ENCODE results near the gene ACOX3.

The ACOX3 gene

GRCh38 chr4:8402181-8402597 lies 38.3 kb downstream of the ACOX3 start:
- H3K9me3 ChIP-seq, result no peaks in the 10 kb centered on the region
- peaks cover 17% of the 10 kb centered on the region for H3K36me3 ChIP-seq
- TF ChIP-seq CTCF (IDR thresholded peaks at IDR 0.05), result no peak
- H3K4me3 ChIP-seq (ENCODE audit: low read depth in 1 of 2, low read length in 1 of 2), result no peak overlapping the region
- peaks cover 35 to 52% of the 10 kb centered on the region in 2 experiments for H3K4me1 ChIP-seq (ENCODE audit: control insufficient read depth in 1 of 2, insufficient read depth in 1 of 2, low read depth in 1 of 2, low read length in 1 of 2)
- no peaks in the 10 kb centered on the region for H3K27me3 ChIP-seq
- H3K27ac ChIP-seq, result peak overlapping the region; percentile 81

- H3K9me3 ChIP-seq, result no peaks in the 10 kb centered on the region
- H3K36me3 ChIP-seq, result peaks cover 17% of the 10 kb centered on the region
- no peak overlapping the region for H3K4me3 ChIP-seq (ENCODE audit: low read depth in 1 of 2, low read length in 1 of 2)
- peaks cover 38 to 58% of the 10 kb centered on the region in 2 experiments for H3K4me1 ChIP-seq (ENCODE audit: control insufficient read depth in 1 of 2, insufficient read depth in 1 of 2, low read depth in 1 of 2, low read length in 1 of 2)
- TF ChIP-seq CTCF (IDR thresholded peaks at IDR 0.05), result no peak
- peak overlapping the region; percentile 81 for H3K27ac ChIP-seq
- no peaks in the 10 kb centered on the region for H3K27me3 ChIP-seq
Measured at GRCh38 chr4:8401665-8402064, 38.9 kb downstream of the ACOX3 start.

GRCh38 chr4:8400632-8401325 lies 39.7 kb downstream of the ACOX3 start:
- H3K27ac ChIP-seq, result no peak overlapping the region
- H3K36me3 ChIP-seq, result peaks cover 15% of the 10 kb centered on the region
- no peak overlapping the region for H3K4me3 ChIP-seq (ENCODE audit: low read depth in 1 of 2, low read length in 1 of 2)
- H3K9me3 ChIP-seq, result no peaks in the 10 kb centered on the region
- no peak for TF ChIP-seq CTCF (IDR thresholded peaks at IDR 0.05)
- H3K27me3 ChIP-seq, result no peaks in the 10 kb centered on the region
- peaks cover 47 to 65% of the 10 kb centered on the region in 2 experiments for H3K4me1 ChIP-seq (ENCODE audit: control insufficient read depth in 1 of 2, insufficient read depth in 1 of 2, low read depth in 1 of 2, low read length in 1 of 2)

- H3K27ac ChIP-seq, result no peak overlapping the region
- no peaks in the 10 kb centered on the region for H3K9me3 ChIP-seq
- peaks cover 53 to 76% of the 10 kb centered on the region in 2 experiments for H3K4me1 ChIP-seq (ENCODE audit: control insufficient read depth in 1 of 2, insufficient read depth in 1 of 2, low read depth in 1 of 2, low read length in 1 of 2)
- TF ChIP-seq CTCF (IDR thresholded peaks at IDR 0.05), result no peak
- H3K27me3 ChIP-seq, result no peaks in the 10 kb centered on the region
- no peak overlapping the region for H3K4me3 ChIP-seq (ENCODE audit: low read depth in 1 of 2, low read length in 1 of 2)
- peaks cover 3% of the 10 kb centered on the region for H3K36me3 ChIP-seq
Measured at GRCh38 chr4:8399298-8399697, 41.2 kb downstream of the ACOX3 start.

GRCh38 chr4:8398347-8398746 lies 42.2 kb downstream of the ACOX3 start:
- no peak for TF ChIP-seq CTCF (IDR thresholded peaks at IDR 0.05)
- Histone ChIP-seq H3K9me3 (no peaks in the 10 kb centered on the region), H3K36me3 (peaks cover 7% of the 10 kb centered on the region), H3K4me1 (ENCODE audit: control insufficient read depth in 1 of 2, insufficient read depth in 1 of 2, low read depth in 1 of 2, low read length in 1 of 2) (peaks cover 51 to 71% of the 10 kb centered on the region in 2 experiments), H3K4me3 (ENCODE audit: low read depth in 1 of 2, low read length in 1 of 2) (no peak overlapping the region), H3K27ac (no peak overlapping the region), H3K27me3 (no peaks in the 10 kb centered on the region)

Data from neutrophil (primary cell).